ENCODE measurements around the gene OR2T1. TPM values are rescaled to one million over a fixed set of nuclear protein-coding genes. Genes with fewer than 3 reads are reported as not detected.
"Not testable (repeated sequence)": the region's sequence is repeated elsewhere in the genome, so short reads cannot be mapped to it uniquely, and the experiment has no call there.

The OR2T1 gene
- polyA plus RNA-seq, 1 of the 3 experiments (the other 2 are of a cell fraction): not detected

GRCh38 chr1:248453619-248454018 lies 50.8 kb downstream of the OR2T1 start:
- H4K20me1 ChIP-seq (ENCODE audit: insufficient read depth); H2AFZ ChIP-seq (ENCODE audit: low read depth); H3F3A ChIP-seq (replicated peaks; ENCODE audit: insufficient read depth); H3K27me3 ChIP-seq (ENCODE audit: insufficient read depth); H3K9me3 ChIP-seq; H3K4me1 ChIP-seq (ENCODE audit: control insufficient read depth in 1 of 2, insufficient read depth in 2 of 2, low read depth in 1 of 2, low read length in 1 of 2); H3K36me3 ChIP-seq (replicated peaks in 1 of 2; ENCODE audit: control insufficient read depth in 1 of 2, insufficient read depth in 2 of 2, low read length in 1 of 2); H3K9ac ChIP-seq; H3K79me2 ChIP-seq (ENCODE audit: insufficient read depth); POLR2A ChIA-PET; H3K9me2 ChIP-seq; DNase-seq; CTCF ChIA-PET; H3K4me3 ChIP-seq (ENCODE audit: low read depth in 2 of 2, low read length in 1 of 2); H3K4me2 ChIP-seq; H3K27ac ChIP-seq (ENCODE audit: low read depth in 2 of 2, low read length in 1 of 2): not testable (repeated sequence)
- 39% methylated on average over 6 of the region's 7 CpGs for WGBS (ENCODE audit: low lambda C conversion rate)

GRCh38 chr1:248455045-248455444 lies 52.2 kb downstream of the OR2T1 start:
- H3K4me3 ChIP-seq (ENCODE audit: low read depth in 2 of 2, low read length in 1 of 2); DNase-seq; H4K20me1 ChIP-seq (ENCODE audit: insufficient read depth); H3K36me3 ChIP-seq (replicated peaks in 1 of 2; ENCODE audit: control insufficient read depth in 1 of 2, insufficient read depth in 2 of 2, low read length in 1 of 2); H3K4me1 ChIP-seq (ENCODE audit: control insufficient read depth in 1 of 2, insufficient read depth in 2 of 2, low read depth in 1 of 2, low read length in 1 of 2); H3K27me3 ChIP-seq (ENCODE audit: insufficient read depth); H3K9me2 ChIP-seq; H3F3A ChIP-seq (replicated peaks; ENCODE audit: insufficient read depth); H3K4me2 ChIP-seq; CTCF ChIA-PET; H3K79me2 ChIP-seq (ENCODE audit: insufficient read depth); H3K27ac ChIP-seq (ENCODE audit: low read depth in 2 of 2, low read length in 1 of 2); POLR2A ChIA-PET; H2AFZ ChIP-seq (ENCODE audit: low read depth); H3K9ac ChIP-seq; H3K9me3 ChIP-seq: not testable (repeated sequence)
- WGBS (ENCODE audit: low lambda C conversion rate): 0% methylated on average over 2 of the region's 4 CpGs

DNA sequence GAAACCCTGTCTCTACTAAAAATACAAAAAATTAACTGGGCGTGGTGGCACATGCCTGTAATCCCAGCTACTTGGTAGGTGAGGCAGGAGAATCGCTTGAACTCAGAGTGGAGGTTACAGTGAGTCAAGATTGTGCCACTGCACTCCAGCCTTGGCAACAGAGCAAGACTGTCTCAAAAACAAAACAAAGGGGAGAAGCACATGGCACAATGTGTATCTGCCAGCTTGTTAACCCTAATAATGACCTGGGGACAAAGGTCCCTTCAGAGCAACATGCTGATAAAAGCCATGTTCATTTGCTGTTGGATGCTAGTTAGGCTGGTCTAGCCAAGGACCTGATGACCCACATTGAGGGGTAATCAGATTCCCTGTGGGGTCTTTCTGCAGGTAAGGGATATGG lies 53.8 kb downstream of the OR2T1 start:
- WGBS (ENCODE audit: low lambda C conversion rate): no CpG with 5 or more reads among the region's 2 CpGs
- H3K79me2 ChIP-seq (ENCODE audit: insufficient read depth); POLR2A ChIA-PET; H3K4me2 ChIP-seq; H4K20me1 ChIP-seq (ENCODE audit: insufficient read depth); H3K9ac ChIP-seq; H3K9me3 ChIP-seq; H3K36me3 ChIP-seq (replicated peaks in 1 of 2; ENCODE audit: control insufficient read depth in 1 of 2, insufficient read depth in 2 of 2, low read length in 1 of 2); CTCF ChIA-PET; H3K4me3 ChIP-seq (ENCODE audit: low read depth in 2 of 2, low read length in 1 of 2); H3K9me2 ChIP-seq; DNase-seq; H3K27me3 ChIP-seq (ENCODE audit: insufficient read depth); H3K4me1 ChIP-seq (ENCODE audit: control insufficient read depth in 1 of 2, insufficient read depth in 2 of 2, low read depth in 1 of 2, low read length in 1 of 2); H3K27ac ChIP-seq (ENCODE audit: low read depth in 2 of 2, low read length in 1 of 2); H3F3A ChIP-seq (replicated peaks; ENCODE audit: insufficient read depth); H2AFZ ChIP-seq (ENCODE audit: low read depth): not testable (repeated sequence)

Other genes with a start within 250 kb of the OR2T1 start
- not detected in 2 replicates for gene OR2M2, start 228.2 kb upstream of the OR2T1 start, polyA plus RNA-seq (2012; rRNA removed)
- not detected in 2 replicates for gene OR2M3, start 205.8 kb upstream of the OR2T1 start, polyA plus RNA-seq (2012; rRNA removed)
- gene OR2M4, start 171.6 kb upstream of the OR2T1 start, polyA plus RNA-seq (2012; rRNA removed): not detected in 2 replicates
- gene OR2T33, start 125.1 kb upstream of the OR2T1 start, polyA plus RNA-seq (2012; rRNA removed): 0.07 TPM in 1 of 2 replicates, not detected in the other
- not detected in 2 replicates for gene OR2T12, start 99.6 kb upstream of the OR2T1 start, polyA plus RNA-seq (2012; rRNA removed)
- not detected in 2 replicates for gene OR2M7, start 78.5 kb upstream of the OR2T1 start, polyA plus RNA-seq (2012; rRNA removed)
- not detected in 2 replicates for gene OR14C36, start 54.3 kb upstream of the OR2T1 start, polyA plus RNA-seq (2012; rRNA removed)
- not detected in 2 replicates for gene OR2T4, start 41.4 kb upstream of the OR2T1 start, polyA plus RNA-seq (2012; rRNA removed)
- not detected in 2 replicates for gene OR2T6, start 27.3 kb upstream of the OR2T1 start, polyA plus RNA-seq (2012; rRNA removed)
- gene OR2T2, start 42.6 kb downstream of the OR2T1 start, polyA plus RNA-seq (2012; rRNA removed): not detected in 2 replicates
- gene OR2T3, start 70.3 kb downstream of the OR2T1 start, polyA plus RNA-seq (2012; rRNA removed): not detected in 2 replicates
- not detected in 2 replicates for gene OR2T5, start 85.5 kb downstream of the OR2T1 start, polyA plus RNA-seq (2012; rRNA removed)
- not detected in 2 replicates for gene OR2G6, start 105.0 kb downstream of the OR2T1 start, polyA plus RNA-seq (2012; rRNA removed)
- not detected in 2 replicates for gene OR2T29, start 159.7 kb downstream of the OR2T1 start, polyA plus RNA-seq (2012; rRNA removed)
- gene OR2T34, start 171.7 kb downstream of the OR2T1 start, polyA plus RNA-seq (2012; rRNA removed): not detected in 2 replicates
- gene OR2T10, start 194.7 kb downstream of the OR2T1 start, polyA plus RNA-seq (2012; rRNA removed): not detected in 2 replicates
- not detected in 2 replicates for gene OR2T11, start 232.0 kb downstream of the OR2T1 start, polyA plus RNA-seq (2012; rRNA removed)
- not detected in 2 replicates for gene OR2T35, start 242.2 kb downstream of the OR2T1 start, polyA plus RNA-seq (2012; rRNA removed)